Measurements from ENCODE around the gene FTMT. TPM values are rescaled to one million over a fixed set of nuclear protein-coding genes. Genes with fewer than 3 reads are reported as not detected.
A peak's percentile ranks its signal among the peaks of the same experiment; 100 is the strongest.

FTMT gene
- polyA plus RNA-seq, 2 of the 4 experiments (the other 2 are of a cell fraction): not detected

GRCh38 chr5:121841892-121842291 lies 9.8 kb upstream of the FTMT start:
- Histone ChIP-seq H3K4me1 (no peaks in the 10 kb centered on the region), H3K27ac (no peak overlapping the region), H3K4me3 (no peak overlapping the region), H3K9me3 (no peaks in the 10 kb centered on the region), H3K4me2 (no peak overlapping the region)
- no peak for ATAC-seq
- TF ChIP-seq MAFK (IDR thresholded peaks at IDR 0.05; ENCODE audit: partially characterized antibody): peak; percentile 62
- no peak for TF ChIP-seq JUN (IDR thresholded peaks at IDR 0.05)
- POLR2A ChIA-PET: no interaction called here
- FAIRE-seq: no peak
- CTCF ChIA-PET: no interaction called here
- DNase-seq (ENCODE audit: low read depth in 1 of 2, low spot score in 1 of 2): no peak

- FAIRE-seq (no peak), DNase-seq (ENCODE audit: low read depth in 1 of 2, low spot score in 1 of 2) (no peak), ATAC-seq (no peak)
- no peak overlapping the region for H3K4me2 ChIP-seq
- H3K9me3 ChIP-seq: no peaks in the 10 kb centered on the region
- WGBS (ENCODE audit: missing lambda C conversion rate): 36% methylated on average over 4 of the region's 4 CpGs
- POLR2A ChIA-PET: no interaction called here
- no peaks in the 10 kb centered on the region for H3K4me1 ChIP-seq
- no peak overlapping the region for H3K4me3 ChIP-seq
- H3K27ac ChIP-seq: no peak overlapping the region
- no peak for TF ChIP-seq HDAC2 (IDR thresholded peaks at IDR 0.05)
- no peak for TF ChIP-seq KDM1A (IDR thresholded peaks at IDR 0.05; ENCODE audit: low read depth)
- no peak for TF ChIP-seq GATA3 (IDR thresholded peaks at IDR 0.05; ENCODE audit: borderline replicate concordance)
- TF ChIP-seq E2F6 (IDR thresholded peaks at IDR 0.05; ENCODE audit: borderline replicate concordance, low read depth): no peak
- TF ChIP-seq RCOR1 (IDR thresholded peaks at IDR 0.05; ENCODE audit: low read depth, low read length): no peak
- no peak for TF ChIP-seq HES2 (IDR thresholded peaks at IDR 0.05)
- CTCF ChIA-PET: no interaction called here
Observed at GRCh38 chr5:121850272-121850671, 1.4 kb upstream of the FTMT start.

GRCh38 chr5:121853850-121854249 lies 2.2 kb downstream of the FTMT start:
- CTCF ChIA-PET: no interaction called here
- DNase-seq (ENCODE audit: low read depth in 1 of 2, low spot score in 1 of 2) (no peak), ATAC-seq (no peak), FAIRE-seq (no peak)
- Histone ChIP-seq H3K4me1 (no peaks in the 10 kb centered on the region), H3K27ac (no peak overlapping the region), H3K4me3 (no peak overlapping the region), H3K9me3 (no peaks in the 10 kb centered on the region), H3K4me2 (no peak overlapping the region)
- POLR2A ChIA-PET: no interaction called here
- 26% methylated on average over 2 of the region's 2 CpGs for WGBS (ENCODE audit: missing lambda C conversion rate)
- TF ChIP-seq CBX2 (IDR thresholded peaks at IDR 0.05; ENCODE audit: borderline replicate concordance, low read depth): no peak
- TF ChIP-seq CHD4 (IDR thresholded peaks at IDR 0.05; ENCODE audit: borderline replicate concordance): no peak

GRCh38 chr5:121862801-121863200 lies 11.1 kb downstream of the FTMT start:
- DNase-seq (ENCODE audit: low read depth in 1 of 2, low spot score in 1 of 2): no peak

More at GRCh38 chr5:121862801-121863200, 11.1 kb downstream of the FTMT start:
- H3K4me2 ChIP-seq: no peak overlapping the region
- no peaks in the 10 kb centered on the region for H3K4me1 ChIP-seq
- no peak overlapping the region for H3K27ac ChIP-seq
- H3K4me3 ChIP-seq: no peak overlapping the region
- ChIA-PET CTCF (no interaction called here), POLR2A (no interaction called here)
- 47% methylated on average over 3 of the region's 3 CpGs for WGBS (ENCODE audit: missing lambda C conversion rate)
- no peak for TF ChIP-seq KDM1A (IDR thresholded peaks at IDR 0.05; ENCODE audit: low read depth)
- TF ChIP-seq TFCP2L1 (CRISPR knock-in tag; IDR thresholded peaks at IDR 0.05): no peak
- TF ChIP-seq NR3C1 (IDR thresholded peaks at IDR 0.05): no peak
- no peak for TF ChIP-seq ZNF302 (CRISPR knock-in tag; IDR thresholded peaks at IDR 0.05)
- no peak for TF ChIP-seq JUNB (IDR thresholded peaks at IDR 0.05)
- no peak for TF ChIP-seq HOXA7 (CRISPR knock-in tag; IDR thresholded peaks at IDR 0.05)
- no peak for TF ChIP-seq SREBF2 (IDR thresholded peaks at IDR 0.05)
- no peak for TF ChIP-seq PHF8 (IDR thresholded peaks at IDR 0.05; ENCODE audit: borderline replicate concordance, low read depth)
- TF ChIP-seq BHLHE40 (IDR thresholded peaks at IDR 0.05; ENCODE audit: low read depth, low read length): no peak
- no peak for TF ChIP-seq HMGXB4 (CRISPR knock-in tag; IDR thresholded peaks at IDR 0.05; ENCODE audit: borderline replicate concordance)
- TF ChIP-seq FOSL2 (IDR thresholded peaks at IDR 0.05): no peak
- TF ChIP-seq FOSL2 (CRISPR knock-in tag; IDR thresholded peaks at IDR 0.05): no peak
- no peaks in the 10 kb centered on the region for H3K9me3 ChIP-seq
- FAIRE-seq (no peak), ATAC-seq (no peak)
